GM18861 (cell line): ENCODE measurements around the gene EXOC6B.

Experiments used
- ATAC-seq: cut with Tn5 transposase; IDR thresholded peaks from one replicate; pipeline ENCODE4 v1.9.1; 2021; ENCODE audit not compliant: unreplicated experiment

Gene EXOC6B

GRCh38 chr2:72388263-72388662 lies 437.6 kb downstream of the EXOC6B start:
- ATAC-seq: no peak

GRCh38 chr2:72386288-72386687 lies 439.5 kb downstream of the EXOC6B start:
- ATAC-seq: no peak

- ATAC-seq: no peak
These were observed 447.0 kb downstream of the EXOC6B start for GRCh38 chr2:72378753-72379348.

- ATAC-seq: no peak
These were observed 458.2 kb downstream of the EXOC6B start for GRCh38 chr2:72367530-72368225.

- no peak for ATAC-seq
These were observed 462.4 kb downstream of the EXOC6B start for GRCh38 chr2:72363406-72363805.

- ATAC-seq: no peak
These were observed 463.1 kb downstream of the EXOC6B start for GRCh38 chr2:72362733-72363132.

GRCh38 chr2:72361521-72361920 lies 464.3 kb downstream of the EXOC6B start:
- no peak for ATAC-seq

GRCh38 chr2:72361042-72361441 lies 464.8 kb downstream of the EXOC6B start:
- ATAC-seq: no peak

- ATAC-seq: no peak
These were observed 475.0 kb downstream of the EXOC6B start for GRCh38 chr2:72350852-72351251.

- no peak for ATAC-seq
These were observed 476.8 kb downstream of the EXOC6B start for GRCh38 chr2:72349016-72349415.

- ATAC-seq: no peak
These were observed 478.8 kb downstream of the EXOC6B start for GRCh38 chr2:72347081-72347480.

GRCh38 chr2:72341639-72342038 lies 484.2 kb downstream of the EXOC6B start:
- no peak for ATAC-seq

GRCh38 chr2:72340665-72341064 lies 485.2 kb downstream of the EXOC6B start:
- no peak for ATAC-seq

GRCh38 chr2:72338076-72338475 lies 487.8 kb downstream of the EXOC6B start:
- ATAC-seq: no peak

- no peak for ATAC-seq
These were observed 493.1 kb downstream of the EXOC6B start for GRCh38 chr2:72332720-72333119.

- no peak for ATAC-seq
These were observed 495.2 kb downstream of the EXOC6B start for GRCh38 chr2:72330652-72331051.

GRCh38 chr2:72326759-72327158 lies 499.1 kb downstream of the EXOC6B start:
- no peak for ATAC-seq

GRCh38 chr2:72325592-72326422 lies 500.0 kb downstream of the EXOC6B start:
- peak; percentile 59 for ATAC-seq

GRCh38 chr2:72316774-72317173 lies 509.1 kb downstream of the EXOC6B start:
- ATAC-seq: no peak

- no peak for ATAC-seq
These were observed 525.6 kb downstream of the EXOC6B start for GRCh38 chr2:72300147-72300684.

- no peak for ATAC-seq
These were observed 532.2 kb downstream of the EXOC6B start for GRCh38 chr2:72293620-72294019.

- ATAC-seq: no peak
These were observed 533.4 kb downstream of the EXOC6B start for GRCh38 chr2:72292433-72292832.
